ENCODE data around the gene ARHGAP26. TPM values are rescaled to one million over a fixed set of nuclear protein-coding genes. Genes with fewer than 3 reads are reported as not detected.

ARHGAP26 gene
- total and polyA plus RNA-seq, 2 donors (not counting 1 experiment from before 2014, with no cell fraction given) = 4.1 to 6.8 TPM

GRCh38 chr5:143204474-143205246 is 434.5 kb downstream of the ARHGAP26 start:
- DNase-seq (ENCODE audit: low read depth in 2 of 2) = peak in 1 of 2 donors; percentile 79
- H3K9me3 ChIP-seq (ENCODE audit: control insufficient read depth, insufficient read depth, low read depth, low read length) = no peaks in the 10 kb centered on the region
- H3K4me2 ChIP-seq (ENCODE audit: extremely low read depth, insufficient read depth, low read length) = no peak overlapping the region
- H3K4me3 ChIP-seq (replicated peaks in 1 of 4; ENCODE audit: control extremely low read depth in 1 of 4, insufficient read depth in 1 of 4, low read depth in 3 of 4, low read length in 4 of 4) = no peak overlapping the region
- H3K4me1 ChIP-seq (ENCODE audit: control insufficient read depth, extremely low read depth, insufficient read depth, low read length) = peaks cover 7% of the 10 kb centered on the region
- H3K27ac ChIP-seq (ENCODE audit: insufficient read depth, low read length) = no peak overlapping the region
- no peaks in the 10 kb centered on the region for H3K36me3 ChIP-seq (ENCODE audit: control insufficient read depth, insufficient read depth, low read length)
- no peak overlapping the region for H2AFZ ChIP-seq (ENCODE audit: low read length)
- TF ChIP-seq, protein P1, sequence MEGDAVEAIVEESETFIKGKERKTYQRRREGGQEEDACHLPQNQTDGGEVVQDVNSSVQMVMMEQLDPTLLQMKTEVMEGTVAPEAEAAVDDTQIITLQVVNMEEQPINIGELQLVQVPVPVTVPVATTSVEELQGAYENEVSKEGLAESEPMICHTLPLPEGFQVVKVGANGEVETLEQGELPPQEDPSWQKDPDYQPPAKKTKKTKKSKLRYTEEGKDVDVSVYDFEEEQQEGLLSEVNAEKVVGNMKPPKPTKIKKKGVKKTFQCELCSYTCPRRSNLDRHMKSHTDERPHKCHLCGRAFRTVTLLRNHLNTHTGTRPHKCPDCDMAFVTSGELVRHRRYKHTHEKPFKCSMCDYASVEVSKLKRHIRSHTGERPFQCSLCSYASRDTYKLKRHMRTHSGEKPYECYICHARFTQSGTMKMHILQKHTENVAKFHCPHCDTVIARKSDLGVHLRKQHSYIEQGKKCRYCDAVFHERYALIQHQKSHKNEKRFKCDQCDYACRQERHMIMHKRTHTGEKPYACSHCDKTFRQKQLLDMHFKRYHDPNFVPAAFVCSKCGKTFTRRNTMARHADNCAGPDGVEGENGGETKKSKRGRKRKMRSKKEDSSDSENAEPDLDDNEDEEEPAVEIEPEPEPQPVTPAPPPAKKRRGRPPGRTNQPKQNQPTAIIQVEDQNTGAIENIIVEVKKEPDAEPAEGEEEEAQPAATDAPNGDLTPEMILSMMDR (conservative IDR thresholded peaks at IDR 0.05 in 1 of 2, IDR thresholded peaks at IDR 0.05 in 1 of 2; ENCODE audit: low read depth in 1 of 2, low read length in 2 of 2) = no peak
- no peak for TF ChIP-seq EZH2 (IDR thresholded peaks at IDR 0.05; ENCODE audit: low read length, missing control alignments)
- no peaks in the 10 kb centered on the region for H3K79me2 ChIP-seq (ENCODE audit: control insufficient read depth, insufficient read depth, low read length)
- H3K27me3 ChIP-seq (ENCODE audit: control insufficient read depth, insufficient read depth, low read length) = no peaks in the 10 kb centered on the region
- no peaks in the 10 kb centered on the region for H4K20me1 ChIP-seq (ENCODE audit: control insufficient read depth, extremely low read depth, insufficient read depth, low read length)
- no peak overlapping the region for H3K9ac ChIP-seq (ENCODE audit: insufficient read depth, low read length)

GRCh38 chr5:143205386-143205785 is 435.2 kb downstream of the ARHGAP26 start:
- Histone ChIP-seq H3K4me1 (ENCODE audit: control insufficient read depth, extremely low read depth, insufficient read depth, low read length) (peaks cover 7% of the 10 kb centered on the region), H3K79me2 (ENCODE audit: control insufficient read depth, insufficient read depth, low read length) (no peaks in the 10 kb centered on the region), H3K4me2 (ENCODE audit: extremely low read depth, insufficient read depth, low read length) (no peak overlapping the region), H3K9me3 (ENCODE audit: control insufficient read depth, insufficient read depth, low read depth, low read length) (no peaks in the 10 kb centered on the region), H3K27me3 (ENCODE audit: control insufficient read depth, insufficient read depth, low read length) (no peaks in the 10 kb centered on the region), H2AFZ (ENCODE audit: low read length) (no peak overlapping the region), H3K27ac (ENCODE audit: insufficient read depth, low read length) (no peak overlapping the region), H3K4me3 (replicated peaks in 1 of 4; ENCODE audit: control extremely low read depth in 1 of 4, insufficient read depth in 1 of 4, low read depth in 3 of 4, low read length in 4 of 4) (no peak overlapping the region), H4K20me1 (ENCODE audit: control insufficient read depth, extremely low read depth, insufficient read depth, low read length) (no peaks in the 10 kb centered on the region), H3K36me3 (ENCODE audit: control insufficient read depth, insufficient read depth, low read length) (no peaks in the 10 kb centered on the region), H3K9ac (ENCODE audit: insufficient read depth, low read length) (no peak overlapping the region)
- peak; percentile 87 to 99 for DNase-seq (ENCODE audit: low read depth in 2 of 2)
- TF ChIP-seq EZH2 (IDR thresholded peaks at IDR 0.05; ENCODE audit: low read length, missing control alignments) = no peak
- TF ChIP-seq, protein P1 (conservative IDR thresholded peaks at IDR 0.05 in 1 of 2, IDR thresholded peaks at IDR 0.05 in 1 of 2; ENCODE audit: low read depth in 1 of 2, low read length in 2 of 2) = no peak

- H3K27me3 ChIP-seq (ENCODE audit: control insufficient read depth, insufficient read depth, low read length) = no peaks in the 10 kb centered on the region
- H3K27ac ChIP-seq (ENCODE audit: insufficient read depth, low read length) = no peak overlapping the region
- no peak overlapping the region for H2AFZ ChIP-seq (ENCODE audit: low read length)
- no peak overlapping the region for H3K9ac ChIP-seq (ENCODE audit: insufficient read depth, low read length)
- peaks cover 4% of the 10 kb centered on the region for H3K4me1 ChIP-seq (ENCODE audit: control insufficient read depth, extremely low read depth, insufficient read depth, low read length)
- no peaks in the 10 kb centered on the region for H3K36me3 ChIP-seq (ENCODE audit: control insufficient read depth, insufficient read depth, low read length)
- no peaks in the 10 kb centered on the region for H4K20me1 ChIP-seq (ENCODE audit: control insufficient read depth, extremely low read depth, insufficient read depth, low read length)
- H3K4me3 ChIP-seq (replicated peaks in 1 of 4; ENCODE audit: control extremely low read depth in 1 of 4, insufficient read depth in 1 of 4, low read depth in 3 of 4, low read length in 4 of 4) = no peak overlapping the region
- no peaks in the 10 kb centered on the region for H3K79me2 ChIP-seq (ENCODE audit: control insufficient read depth, insufficient read depth, low read length)
- DNase-seq (ENCODE audit: low read depth in 2 of 2) = no peak
- TF ChIP-seq, protein P1 (conservative IDR thresholded peaks at IDR 0.05 in 1 of 2, IDR thresholded peaks at IDR 0.05 in 1 of 2; ENCODE audit: low read depth in 1 of 2, low read length in 2 of 2) = no peak
- TF ChIP-seq EZH2 (IDR thresholded peaks at IDR 0.05; ENCODE audit: low read length, missing control alignments) = no peak
- H3K9me3 ChIP-seq (ENCODE audit: control insufficient read depth, insufficient read depth, low read depth, low read length) = no peaks in the 10 kb centered on the region
- H3K4me2 ChIP-seq (ENCODE audit: extremely low read depth, insufficient read depth, low read length) = no peak overlapping the region
These were observed 435.7 kb downstream of the ARHGAP26 start for GRCh38 chr5:143205883-143206195.
